ENCODE data around the gene ETV3L.

The ETV3L gene

GRCh38 chr1:157099633-157100009 lies at the start of gene ETV3L:
TSS of gene ETV3L (minus strand) at chr1:157099808. CDS start at chr1:157099523, 285 bp downstream.
- no peak for DNase-seq

- no peak for DNase-seq
Observed at GRCh38 chr1:157147906-157148700, 48.5 kb upstream of the ETV3L start.

- DNase-seq, result no peak
Observed at GRCh38 chr1:157147037-157147436, 47.4 kb upstream of the ETV3L start.

GRCh38 chr1:157146244-157146643 lies 46.6 kb upstream of the ETV3L start:
- no peak for DNase-seq

GRCh38 chr1:157145076-157145475 lies 45.5 kb upstream of the ETV3L start:
- no peak for DNase-seq

- no peak for DNase-seq
Observed at GRCh38 chr1:157144509-157144908, 44.9 kb upstream of the ETV3L start.

- DNase-seq, result no peak
Observed at GRCh38 chr1:157142765-157143423, 43.3 kb upstream of the ETV3L start.

- DNase-seq, result no peak
Observed at GRCh38 chr1:157142201-157142600, 42.6 kb upstream of the ETV3L start.

GRCh38 chr1:157141212-157141855 lies 41.7 kb upstream of the ETV3L start:
- DNase-seq, result no peak

GRCh38 chr1:157140063-157140588 lies 40.5 kb upstream of the ETV3L start:
- DNase-seq, result no peak

GRCh38 chr1:157139052-157139715 lies 39.6 kb upstream of the ETV3L start:
- no peak for DNase-seq

GRCh38 chr1:157138220-157139051 lies 38.8 kb upstream of the ETV3L start, which contains the start of gene ETV3:
TSS of gene ETV3 (minus strand) at chr1:157138395. CDS start at chr1:157136352, 2,043 bp downstream.
- peak; percentile 90 for DNase-seq

GRCh38 chr1:157137408-157138219 lies 38.0 kb upstream of the ETV3L start:
- DNase-seq, result no peak

GRCh38 chr1:157137046-157137407 lies 37.4 kb upstream of the ETV3L start:
- DNase-seq, result no peak

- no peak for DNase-seq
Observed at GRCh38 chr1:157136133-157136532, 36.5 kb upstream of the ETV3L start.

GRCh38 chr1:157135646-157136045 lies 36.0 kb upstream of the ETV3L start:
- no peak for DNase-seq

GRCh38 chr1:157135070-157135469 lies 35.5 kb upstream of the ETV3L start:
- DNase-seq, result no peak

- no peak for DNase-seq
Observed at GRCh38 chr1:157134442-157134841, 34.8 kb upstream of the ETV3L start.

GRCh38 chr1:157133426-157133825 lies 33.8 kb upstream of the ETV3L start:
- DNase-seq, result no peak

GRCh38 chr1:157132616-157133167 lies 33.1 kb upstream of the ETV3L start:
- DNase-seq, result no peak

GRCh38 chr1:157132111-157132510 lies 32.5 kb upstream of the ETV3L start:
- DNase-seq, result no peak
